ENCODE data around the gene MORC2. TPM values are rescaled to one million over a fixed set of nuclear protein-coding genes. Genes with fewer than 3 reads are reported as not detected.

Gene MORC2
- total RNA-seq, 1 experiment from 2014 or later = 25.4 TPM

- peaks cover 0 to 2% of the 10 kb centered on the region in 2 experiments; a peak in 1 of 4 replicates for H3K36me3 ChIP-seq (ENCODE audit: control insufficient read depth in 1 of 2, insufficient read depth in 2 of 2, low read length in 2 of 2)
- no peak overlapping the region for H3K4me3 ChIP-seq (replicated peaks in 1 of 2; ENCODE audit: low read depth in 1 of 2, low read length in 2 of 2)
- H3K9ac ChIP-seq (ENCODE audit: low read length) = no peak overlapping the region
- intact Hi-C loops (cut with micrococcal nuclease) = no loop called here
- H3K27me3 ChIP-seq (ENCODE audit: insufficient read depth, low read length) = no peaks in the 10 kb centered on the region
- BruUV-seq (replicated peaks) = no TSS peak
- H3K9me3 ChIP-seq (ENCODE audit: control insufficient read depth in 1 of 2, insufficient read depth in 1 of 2, low read depth in 1 of 2, low read length in 2 of 2) = peaks cover 2 to 4% of the 10 kb centered on the region in 2 experiments; a peak in 1 of 4 replicates
- ChIA-PET RAD21 (ENCODE audit: low non-redundant PET in 1 of 2, low total read pairs in 2 of 2, uncharacterized antibody in 2 of 2, unreplicated experiment in 2 of 2) (no interaction called here), CTCF (no interaction called here), POLR2A (no interaction called here)
- 0 out of 2 replicates have a peak, but pooled peaks cover 4% of the 10 kb centered on the region for H3K79me2 ChIP-seq (ENCODE audit: insufficient read depth, low read length)
- ATAC-seq (no peak), DNase-seq (ENCODE audit: low read depth, low spot score) (no peak)
- H3K9me2 ChIP-seq (ENCODE audit: insufficient read depth) = no peaks in the 10 kb centered on the region
- no peak overlapping the region for H3K27ac ChIP-seq (ENCODE audit: low read depth, low read length)
- H3K4me2 ChIP-seq (ENCODE audit: low read length) = no peak overlapping the region
- H4K20me1 ChIP-seq (ENCODE audit: insufficient read depth) = peaks cover 4% of the 10 kb centered on the region; the same call in 1 of the 2 replicates
- no peaks in the 10 kb centered on the region for H3K4me1 ChIP-seq (ENCODE audit: control insufficient read depth in 1 of 2, insufficient read depth in 2 of 2, low read length in 2 of 2)
- H2AFZ ChIP-seq (ENCODE audit: low read depth, low read length, poor library complexity, severe bottlenecking) = no peak overlapping the region
- no peak for TF ChIP-seq JUND (IDR thresholded peaks at IDR 0.05)
These were observed 13.9 kb upstream of the MORC2 start for GRCh38 chr22:30982512-30982911.

GRCh38 chr22:30979932-30980331 lies 11.4 kb upstream of the MORC2 start:
- no peaks in the 10 kb centered on the region for H3K9me2 ChIP-seq (ENCODE audit: insufficient read depth)
- H3K27ac ChIP-seq (ENCODE audit: low read depth, low read length) = no peak overlapping the region
- H3K36me3 ChIP-seq (ENCODE audit: control insufficient read depth in 1 of 2, insufficient read depth in 2 of 2, low read length in 2 of 2) = peaks cover 0 to 17% of the 10 kb centered on the region in 2 experiments; a peak in 2 of 4 replicates
- peaks cover 4% of the 10 kb centered on the region; the same call in 1 of the 2 replicates for H4K20me1 ChIP-seq (ENCODE audit: insufficient read depth)
- H3K4me1 ChIP-seq (ENCODE audit: control insufficient read depth in 1 of 2, insufficient read depth in 2 of 2, low read length in 2 of 2) = no peaks in the 10 kb centered on the region
- BruUV-seq (replicated peaks) = no TSS peak
- RAD21 ChIA-PET (ENCODE audit: low non-redundant PET in 1 of 2, low total read pairs in 2 of 2, uncharacterized antibody in 2 of 2, unreplicated experiment in 2 of 2) = no interaction called here
- H3K4me2 ChIP-seq (ENCODE audit: low read length) = no peak overlapping the region
- TF ChIP-seq SIN3A (IDR thresholded peaks at IDR 0.05; ENCODE audit: low read depth) (no peak), ZFX (IDR thresholded peaks at IDR 0.05) (no peak), ELF1 (IDR thresholded peaks at IDR 0.05; ENCODE audit: borderline replicate concordance, low read depth) (no peak), REST (IDR thresholded peaks at IDR 0.05; ENCODE audit: low read depth) (no peak), EZH2phosphoT487 (IDR thresholded peaks at IDR 0.05; ENCODE audit: borderline replicate concordance) (no peak), MAX (IDR thresholded peaks at IDR 0.05) (no peak), CBX3 (IDR thresholded peaks at IDR 0.05; ENCODE audit: low read depth) (no peak), POLR2AphosphoS5 (IDR thresholded peaks at IDR 0.05; ENCODE audit: low read depth, low read length) (no peak), ZNF274 (IDR thresholded peaks at IDR 0.05; ENCODE audit: low read depth, low read length) (no peak), ATF3 (IDR thresholded peaks at IDR 0.05) (no peak), CEBPB (IDR thresholded peaks at IDR 0.05; ENCODE audit: low read depth) (no peak), CTCF (IDR thresholded peaks at IDR 0.05 in 2 of 3, conservative IDR thresholded peaks at IDR 0.05 in 1 of 3; ENCODE audit: borderline replicate concordance in 1 of 3, insufficient read depth in 1 of 3, low read depth in 2 of 3, low read length in 2 of 3) (no peak)
- no peak overlapping the region for H3K4me3 ChIP-seq (replicated peaks in 1 of 2; ENCODE audit: low read depth in 1 of 2, low read length in 2 of 2)
- no peak overlapping the region for H2AFZ ChIP-seq (ENCODE audit: low read depth, low read length, poor library complexity, severe bottlenecking)
- CTCF ChIA-PET = interaction anchor here (1.4 kb wide), 1 partner anchor 104 kb away, joined by 4 read pairs; no protein-coding TSS in a partner anchor
- DNase-seq (ENCODE audit: low read depth, low spot score) (no peak), ATAC-seq (no peak)
- H3K79me2 ChIP-seq (ENCODE audit: insufficient read depth, low read length) = peaks cover 22% of the 10 kb centered on the region
- no peaks in the 10 kb centered on the region for H3K27me3 ChIP-seq (ENCODE audit: insufficient read depth, low read length)
- POLR2A ChIA-PET = interaction anchor here (1.3 kb wide), 1 partner anchor 11 kb away, joined by 3 read pairs; the partner anchor contains the start of gene TUG1
- no peak overlapping the region for H3K9ac ChIP-seq (ENCODE audit: low read length)
- intact Hi-C loops (cut with micrococcal nuclease) = no loop called here
- H3K9me3 ChIP-seq (ENCODE audit: control insufficient read depth in 1 of 2, insufficient read depth in 1 of 2, low read depth in 1 of 2, low read length in 2 of 2) = peaks cover 13 to 19% of the 10 kb centered on the region in 2 experiments; a peak in 3 of 4 replicates
